HepG2 (cell line): ENCODE data around the gene GZF1. TPM values are rescaled to one million over a fixed set of nuclear protein-coding genes. Genes with fewer than 3 reads are reported as not detected.

Experiments used
- ADNP ChIP-seq: sonication (generic); formaldehyde crosslinking; IDR thresholded peaks from 2 replicates; pipeline ENCODE4 v1.4.0; 2020; ENCODE audit warnings: missing genetic modification reagents
- FOXJ3 ChIP-seq: sonication (generic); formaldehyde crosslinking; IDR thresholded peaks from 2 replicates; pipeline ENCODE4 v1.4.0; 2020; ENCODE audit warnings: missing genetic modification reagents, mild to moderate bottlenecking, borderline replicate concordance
- MTA3 ChIP-seq: sonication (generic); formaldehyde crosslinking; IDR thresholded peaks from 2 replicates; pipeline ENCODE4 v1.4.0; 2020; ENCODE audit warnings: missing genetic modification reagents
- NFYC ChIP-seq: IDR thresholded peaks from 2 replicates; pipeline ENCODE4 v1.6.1; 2016; ENCODE audit warnings: missing genetic modification reagents, missing compliant biosample characterization
- POLR2A ChIP-seq, 2 experiments: IDR thresholded peaks; 2 replicates each; pipeline ENCODE4 v1.6.1; 2011; ENCODE audit warnings: low read depth in 2 of 2, low read length in 2 of 2, mild to moderate bottlenecking in 1 of 2, moderate library complexity in 1 of 2; ENCODE audit not compliant: insufficient read depth in 1 of 2
- RAD51 ChIP-seq: fragments of 450-650 bp; IDR thresholded peaks from 2 replicates; pipeline ENCODE4 v1.6.1; 2016; ENCODE audit warnings: borderline replicate concordance
- RXRB ChIP-seq: IDR thresholded peaks from 2 replicates; pipeline ENCODE4 v1.6.1; 2016; ENCODE audit warnings: borderline replicate concordance, missing genetic modification reagents, missing compliant biosample characterization
- SALL1 ChIP-seq: sonication (generic); formaldehyde crosslinking; IDR thresholded peaks from 2 replicates; pipeline ENCODE4 v1.8.0; 2022; ENCODE audit warnings: mild to moderate bottlenecking, missing genetic modification reagents
- SP4 ChIP-seq: sonication (generic); formaldehyde crosslinking; IDR thresholded peaks from 2 replicates; pipeline ENCODE4 v1.8.1; 2023; ENCODE audit warnings: mild to moderate bottlenecking, missing genetic modification reagents
- ZBED4 ChIP-seq: sonication (generic); formaldehyde crosslinking; IDR thresholded peaks from 2 replicates; pipeline ENCODE4 v1.4.0; 2020; ENCODE audit warnings: missing genetic modification reagents, borderline replicate concordance
- ZNF256 ChIP-seq: sonication (generic); formaldehyde crosslinking; conservative IDR thresholded peaks from 2 replicates; pipeline ENCODE4 v1.4.0; 2020; ENCODE audit warnings: missing genetic modification reagents
- ZNF354B ChIP-seq: sonication (generic); formaldehyde crosslinking; IDR thresholded peaks from 2 replicates; pipeline ENCODE4 v1.8.0; 2022; ENCODE audit warnings: mild to moderate bottlenecking, missing genetic modification reagents
- ZNF44 ChIP-seq: sonication (generic); formaldehyde crosslinking; IDR thresholded peaks from 2 replicates; pipeline ENCODE4 v1.5.1; 2020; ENCODE audit warnings: mild to moderate bottlenecking, missing genetic modification reagents
- ZNF552 ChIP-seq: sonication (generic); formaldehyde crosslinking; IDR thresholded peaks from 2 replicates; pipeline ENCODE4 v1.9.0; 2022; ENCODE audit warnings: missing genetic modification reagents, mild to moderate bottlenecking, borderline replicate concordance
- ZNF614 ChIP-seq: IDR thresholded peaks from 2 replicates; pipeline ENCODE4 v1.6.1; 2018; ENCODE audit warnings: missing biosample characterization, missing genetic modification reagents, inconsistent platforms, borderline replicate concordance
- ZNF678 ChIP-seq: sonication (generic); formaldehyde crosslinking; IDR thresholded peaks from 2 replicates; pipeline ENCODE4 v1.4.0; 2020; ENCODE audit warnings: mild to moderate bottlenecking, missing genetic modification reagents
- ZNF772 ChIP-seq: sonication (generic); formaldehyde crosslinking; IDR thresholded peaks from 2 replicates; pipeline ENCODE4 v1.5.0; 2020; ENCODE audit warnings: mild to moderate bottlenecking, missing genetic modification reagents
- ZNF792 ChIP-seq: IDR thresholded peaks from 2 replicates; pipeline ENCODE4 v1.6.1; 2016
- polyA plus RNA-seq, 8 experiments: library from polyadenylated mRNA; depleted of rRNA in 3 of 8; stranded (reverse) in 7 of 8; unstranded in 1 of 8; fragments of >200 nt; fragmentation: Illumina TruSeq in 4 of 8; extraction: Trizol in 4 of 8; gene quantifications; 2 replicates each; pipeline versions ENCODE4 v1.2.1 to v1.2.3, GENCODE V29; 2011 to 2016; ENCODE audit warnings: low read depth in 4 of 8, missing spikeins in 1 of 8, mixed read lengths in 1 of 8; ENCODE audit not compliant: insufficient read depth in 1 of 8
- total RNA-seq, 5 experiments: library from RNA; depleted of rRNA; stranded (reverse); fragments of >200 nt; fragmentation: Illumina TruSeq; extraction: Trizol; gene quantifications; 2 replicates each; pipeline ENCODE4 v1.2.3, GENCODE V29; 2016; ENCODE audit warnings: low read depth in 1 of 5
- TF ChIP-seq, protein P1 (sequence below): sonication (generic); formaldehyde crosslinking; IDR thresholded peaks from 2 replicates; pipeline ENCODE4 v1.5.0; 2020; ENCODE audit warnings: missing genetic modification reagents, mild to moderate bottlenecking, borderline replicate concordance
- TF ChIP-seq, protein P2 (sequence below): sonication (generic); formaldehyde crosslinking; IDR thresholded peaks from 2 replicates; pipeline ENCODE4 v1.5.0; 2020; ENCODE audit warnings: mild to moderate bottlenecking, missing genetic modification reagents, borderline replicate concordance
- TF ChIP-seq, protein P3 (sequence below): sonication (generic); formaldehyde crosslinking; IDR thresholded peaks from 2 replicates; pipeline ENCODE4 v1.4.0; 2020; ENCODE audit warnings: missing genetic modification reagents, mild to moderate bottlenecking, borderline replicate concordance

Gene GZF1
- total and polyA plus RNA-seq, 2 of the 13 experiments (the other 11 are each of a cell fraction or from before 2014, with no cell fraction given): 16.9 to 26.0 TPM

DNA sequence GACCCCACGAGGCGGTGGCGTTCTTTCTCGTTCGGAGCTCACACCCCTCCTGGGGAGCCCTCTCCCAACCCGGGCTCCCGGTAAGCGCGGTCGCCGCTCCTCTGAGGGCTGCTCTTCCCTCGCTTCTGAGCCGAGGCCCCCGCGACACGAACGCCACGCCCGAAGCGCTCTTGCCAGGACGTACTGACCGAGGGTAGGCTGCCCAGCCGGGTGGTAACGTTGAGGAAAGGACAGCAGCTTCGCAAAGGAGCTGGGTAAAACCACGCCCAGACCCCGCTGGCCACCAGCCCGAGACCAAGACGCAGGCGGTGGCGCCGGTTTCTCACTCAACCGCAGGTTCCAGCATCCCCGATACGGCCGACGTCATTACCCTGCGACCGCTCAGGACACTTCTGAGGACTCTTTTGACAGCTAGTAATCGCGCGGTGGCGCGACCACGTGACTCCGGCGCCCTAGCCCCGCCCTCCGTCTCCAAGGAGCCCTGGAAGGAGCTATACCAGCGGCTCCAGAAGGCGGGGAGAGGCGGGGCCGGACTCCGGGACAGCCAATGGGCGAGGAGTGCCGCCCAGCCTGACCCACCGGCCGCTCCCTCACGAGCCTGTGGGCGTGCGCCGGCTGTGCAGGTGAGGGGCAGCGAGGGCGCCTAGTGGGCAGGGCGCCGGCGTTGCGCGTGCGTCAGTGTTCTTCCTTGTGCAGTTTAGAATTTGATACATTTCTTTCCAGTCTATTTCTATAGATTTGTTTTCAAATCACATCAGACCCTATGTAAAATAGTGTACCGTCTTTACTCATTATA, 4.0 kb upstream of the GZF1 start (continued):
- TF ChIP-seq, protein P1, sequence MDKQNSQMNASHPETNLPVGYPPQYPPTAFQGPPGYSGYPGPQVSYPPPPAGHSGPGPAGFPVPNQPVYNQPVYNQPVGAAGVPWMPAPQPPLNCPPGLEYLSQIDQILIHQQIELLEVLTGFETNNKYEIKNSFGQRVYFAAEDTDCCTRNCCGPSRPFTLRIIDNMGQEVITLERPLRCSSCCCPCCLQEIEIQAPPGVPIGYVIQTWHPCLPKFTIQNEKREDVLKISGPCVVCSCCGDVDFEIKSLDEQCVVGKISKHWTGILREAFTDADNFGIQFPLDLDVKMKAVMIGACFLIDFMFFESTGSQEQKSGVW: no peak
- TF ChIP-seq SALL1 (CRISPR knock-in tag) (peak; percentile 94), ZNF552 (CRISPR knock-in tag) (no peak), ZNF614 (CRISPR knock-in tag) (peak; percentile 87; the same call in 1 of the 2 replicates), ZNF772 (CRISPR knock-in tag) (peak; percentile 82), ZNF256 (no peak), POLR2A (IDR thresholded peaks at IDR 0.05; ENCODE audit: insufficient read depth in 1 of 2, low read depth in 2 of 2, low read length in 2 of 2) (peak; percentile 73 to 85), ADNP (no peak), ZNF44 (CRISPR knock-in tag) (no peak; the same call in 1 of the 2 replicates), RAD51 (peak; percentile 96), ZNF792 (CRISPR knock-in tag) (peak; percentile 53; the same call in 1 of the 2 replicates), ZNF354B (CRISPR knock-in tag) (no peak), ZBED4 (CRISPR knock-in tag) (peak; percentile 23; the same call in 1 of the 2 replicates), ZNF678 (CRISPR knock-in tag) (peak; percentile 88), MTA3 (CRISPR knock-in tag) (no peak), FOXJ3 (CRISPR knock-in tag) (peak; percentile 78; the same call in 1 of the 2 replicates), NFYC (peak; percentile 88), RXRB (CRISPR knock-in tag) (peak; percentile 72; the same call in 1 of the 2 replicates), SP4 (CRISPR knock-in tag) (peak; percentile 87)
- TF ChIP-seq, protein P2, sequence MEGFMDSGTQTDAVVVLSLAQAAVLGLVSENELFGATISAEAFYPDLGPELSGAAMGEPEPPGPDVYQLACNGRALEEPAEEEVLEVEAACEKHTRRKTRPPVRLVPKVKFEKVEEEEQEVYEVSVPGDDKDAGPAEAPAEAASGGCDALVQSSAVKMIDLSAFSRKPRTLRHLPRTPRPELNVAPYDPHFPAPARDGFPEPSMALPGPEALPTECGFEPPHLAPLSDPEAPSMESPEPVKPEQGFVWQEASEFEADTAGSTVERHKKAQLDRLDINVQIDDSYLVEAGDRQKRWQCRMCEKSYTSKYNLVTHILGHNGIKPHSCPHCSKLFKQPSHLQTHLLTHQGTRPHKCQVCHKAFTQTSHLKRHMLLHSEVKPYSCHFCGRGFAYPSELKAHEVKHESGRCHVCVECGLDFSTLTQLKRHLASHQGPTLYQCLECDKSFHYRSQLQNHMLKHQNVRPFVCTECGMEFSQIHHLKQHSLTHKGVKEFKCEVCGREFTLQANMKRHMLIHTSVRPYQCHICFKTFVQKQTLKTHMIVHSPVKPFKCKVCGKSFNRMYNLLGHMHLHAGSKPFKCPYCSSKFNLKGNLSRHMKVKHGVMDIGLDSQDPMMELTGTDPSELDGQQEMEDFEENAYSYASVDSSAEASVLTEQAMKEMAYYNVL (CRISPR knock-in tag): peak; percentile 61; the same call in 1 of the 2 replicates
- TF ChIP-seq, protein P3, sequence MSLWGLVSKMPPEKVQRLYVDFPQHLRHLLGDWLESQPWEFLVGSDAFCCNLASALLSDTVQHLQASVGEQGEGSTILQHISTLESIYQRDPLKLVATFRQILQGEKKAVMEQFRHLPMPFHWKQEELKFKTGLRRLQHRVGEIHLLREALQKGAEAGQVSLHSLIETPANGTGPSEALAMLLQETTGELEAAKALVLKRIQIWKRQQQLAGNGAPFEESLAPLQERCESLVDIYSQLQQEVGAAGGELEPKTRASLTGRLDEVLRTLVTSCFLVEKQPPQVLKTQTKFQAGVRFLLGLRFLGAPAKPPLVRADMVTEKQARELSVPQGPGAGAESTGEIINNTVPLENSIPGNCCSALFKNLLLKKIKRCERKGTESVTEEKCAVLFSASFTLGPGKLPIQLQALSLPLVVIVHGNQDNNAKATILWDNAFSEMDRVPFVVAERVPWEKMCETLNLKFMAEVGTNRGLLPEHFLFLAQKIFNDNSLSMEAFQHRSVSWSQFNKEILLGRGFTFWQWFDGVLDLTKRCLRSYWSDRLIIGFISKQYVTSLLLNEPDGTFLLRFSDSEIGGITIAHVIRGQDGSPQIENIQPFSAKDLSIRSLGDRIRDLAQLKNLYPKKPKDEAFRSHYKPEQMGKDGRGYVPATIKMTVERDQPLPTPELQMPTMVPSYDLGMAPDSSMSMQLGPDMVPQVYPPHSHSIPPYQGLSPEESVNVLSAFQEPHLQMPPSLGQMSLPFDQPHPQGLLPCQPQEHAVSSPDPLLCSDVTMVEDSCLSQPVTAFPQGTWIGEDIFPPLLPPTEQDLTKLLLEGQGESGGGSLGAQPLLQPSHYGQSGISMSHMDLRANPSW (CRISPR knock-in tag): no peak; the same call in 1 of the 2 replicates
